Nephron progenitor cell (in vitro differentiated cells): Measurements from ENCODE around the gene NAV1.

Experiments used
- DNase-seq: peaks from one replicate; pipeline ENCODE4 v3.0.0; 2021
- H3K27ac Mint-ChIP-seq: 2 replicates; pipeline ENCODE4 v1.8.0; 2021; ENCODE audit warnings: mild to moderate bottlenecking, moderate library complexity, mixed read lengths
- H3K27me3 Mint-ChIP-seq: 2 replicates; pipeline ENCODE4 v1.8.0; 2021; ENCODE audit warnings: mild to moderate bottlenecking, low read depth, mixed read lengths; ENCODE audit not compliant: poor library complexity
- H3K36me3 Mint-ChIP-seq: 2 replicates; pipeline ENCODE4 v1.8.0; 2021; ENCODE audit warnings: low read depth, mixed read lengths
- H3K4me1 Mint-ChIP-seq: 2 replicates; pipeline ENCODE4 v1.8.0; 2021; ENCODE audit warnings: mixed read lengths
- H3K4me3 Mint-ChIP-seq: 2 replicates; pipeline ENCODE4 v1.8.0; 2021; ENCODE audit warnings: mild to moderate bottlenecking, moderate library complexity, mixed read lengths
- H3K9me3 Mint-ChIP-seq: 2 replicates; pipeline ENCODE4 v1.8.0; 2021; ENCODE audit warnings: mild to moderate bottlenecking, moderate library complexity, mixed read lengths
- CTCF ChIP-seq: fragments of 200-600 bp; sonication (generic); IDR thresholded peaks from 2 replicates; pipeline ENCODE4 v1.5.0; 2021; ENCODE audit warnings: antibody characterized with exemption

The NAV1 gene

GRCh38 chr1:201493757-201494617 lies 44.9 kb upstream of the NAV1 start:
- H3K9me3 Mint-ChIP-seq, result peaks cover 21% of the 10 kb centered on the region
- TF ChIP-seq CTCF, result no peak
- peak overlapping the region; percentile 99 for H3K27ac Mint-ChIP-seq
- peaks cover 7% of the 10 kb centered on the region for H3K36me3 Mint-ChIP-seq
- peaks cover 10% of the 10 kb centered on the region for H3K27me3 Mint-ChIP-seq
- H3K4me1 Mint-ChIP-seq, result peaks cover 82% of the 10 kb centered on the region
- H3K4me3 Mint-ChIP-seq, result peak overlapping the region; percentile 63
- DNase-seq, result peak; percentile 26

GRCh38 chr1:201495551-201496295 lies 43.2 kb upstream of the NAV1 start:
- TF ChIP-seq CTCF, result no peak
- Mint-ChIP-seq H3K4me1 (peaks cover 85% of the 10 kb centered on the region), H3K27me3 (peaks cover 12% of the 10 kb centered on the region), H3K4me3 (peak overlapping the region; percentile 43), H3K9me3 (peaks cover 21% of the 10 kb centered on the region), H3K27ac (peak overlapping the region; percentile 98), H3K36me3 (peaks cover 7% of the 10 kb centered on the region)
- peak; percentile 33 for DNase-seq

GRCh38 chr1:201496296-201496690 lies 42.6 kb upstream of the NAV1 start:
- Mint-ChIP-seq H3K9me3 (peaks cover 21% of the 10 kb centered on the region), H3K27ac (peak overlapping the region; percentile 98), H3K27me3 (peaks cover 12% of the 10 kb centered on the region), H3K4me1 (peaks cover 87% of the 10 kb centered on the region), H3K4me3 (peak overlapping the region; percentile 43), H3K36me3 (peaks cover 7% of the 10 kb centered on the region)
- TF ChIP-seq CTCF, result no peak
- no peak for DNase-seq

GRCh38 chr1:201497935-201498509 lies 40.9 kb upstream of the NAV1 start:
- Mint-ChIP-seq H3K36me3 (peaks cover 6% of the 10 kb centered on the region), H3K27ac (no peak overlapping the region), H3K4me3 (no peak overlapping the region), H3K4me1 (peaks cover 89% of the 10 kb centered on the region), H3K27me3 (peaks cover 8% of the 10 kb centered on the region), H3K9me3 (peaks cover 13% of the 10 kb centered on the region)
- DNase-seq, result no peak
- TF ChIP-seq CTCF, result no peak

- Mint-ChIP-seq H3K9me3 (peaks cover 7% of the 10 kb centered on the region), H3K27me3 (peaks cover 11% of the 10 kb centered on the region), H3K27ac (no peak overlapping the region), H3K4me1 (peaks cover 89% of the 10 kb centered on the region), H3K36me3 (peaks cover under 1% of the 10 kb centered on the region), H3K4me3 (no peak overlapping the region)
- DNase-seq, result no peak
- no peak for TF ChIP-seq CTCF
Observed at GRCh38 chr1:201498621-201499020, 40.3 kb upstream of the NAV1 start.
